Testis (tissue), 3 donors: ENCODE results near the gene KCNN3. TPM values are rescaled to one million over a fixed set of nuclear protein-coding genes. Genes with fewer than 3 reads are reported as not detected.
"Not testable (repeated sequence)": the region's sequence is repeated elsewhere in the genome, so short reads cannot be mapped to it uniquely, and the experiment has no call there.

ENCODE experiments used
- DNase-seq: peaks from one replicate; pipeline ENCODE4 v3.0.0-alpha.2; 2019
- H3K27ac ChIP-seq, 2 donors: fragments of 200-600 bp; sonication (generic); one replicate each; pipeline ENCODE4 v1.5.1; 2019
- H3K27me3 ChIP-seq: fragments of 200-600 bp; sonication (generic); one replicate; pipeline ENCODE4 v1.5.1; 2019
- H3K36me3 ChIP-seq: fragments of 200-600 bp; sonication (generic); one replicate; pipeline ENCODE4 v1.5.1; 2017; ENCODE audit warnings: low read depth; ENCODE audit errors: missing control alignments
- H3K4me1 ChIP-seq: fragments of 200-600 bp; sonication (generic); one replicate; pipeline ENCODE4 v1.5.1; 2019
- H3K4me3 ChIP-seq, 2 donors: fragments of 200-600 bp; sonication (generic); one replicate each; pipeline ENCODE4 v1.5.1; 2017 to 2019
- H3K9me3 ChIP-seq: fragments of 200-600 bp; sonication (generic); one replicate; pipeline ENCODE4 v1.5.1; 2017
- POLR2A ChIP-seq: fragments of 450-650 bp; IDR thresholded peaks from one replicate; pipeline ENCODE4 v1.6.1; 2017; ENCODE audit warnings: antibody characterized with exemption, mild to moderate bottlenecking, moderate library complexity
- WGBS, 2 donors: methylation state at CpG; one replicate each; pipeline ENCODE4 v1.1.5; 2018; 5-methylcytosine and 5-hydroxymethylcytosine counted together
- intact Hi-C: fragments of 100-400 bp; cut with DNase I; formaldehyde crosslinking; loops from one replicate; pipeline ENCODE4 v1.15.1; 2023; ENCODE audit warnings: low total_unique reads
- polyA plus RNA-seq: library from polyadenylated mRNA; stranded (reverse); fragments of 350-450 nt; fragmentation: Illumina TruSeq; extraction: RNeasy Lipid Tissue Mini Kit (QIAGEN cat#74804); gene quantifications from one replicate; pipeline ENCODE4 v1.2.3, GENCODE V29; 2014; ENCODE audit warnings: low read depth, low replicate concordance; ENCODE audit not compliant: insufficient read depth
- total RNA-seq, 2 donors: library from RNA; depleted of rRNA; stranded (reverse); fragments of >200 nt; gene quantifications; one replicate each; pipeline ENCODE4 v1.2.3, GENCODE V29; 2016
- TF ChIP-seq, protein P1 (sequence below), 3 experiments: fragments of 450-650 bp in 2 of 3; fragments of 200-600 bp in 1 of 3; sonication (generic) in 1 of 3; IDR thresholded peaks; one replicate each; pipeline ENCODE4 v1.5.1; 2016 to 2019; ENCODE audit warnings: antibody characterized with exemption in 3 of 3, mild to moderate bottlenecking in 2 of 3, moderate library complexity in 1 of 3

Gene KCNN3
- total and polyA plus RNA-seq, 3 donors from 2014 or later, result 0.24 to 0.78 (median 0.56) TPM

DNA sequence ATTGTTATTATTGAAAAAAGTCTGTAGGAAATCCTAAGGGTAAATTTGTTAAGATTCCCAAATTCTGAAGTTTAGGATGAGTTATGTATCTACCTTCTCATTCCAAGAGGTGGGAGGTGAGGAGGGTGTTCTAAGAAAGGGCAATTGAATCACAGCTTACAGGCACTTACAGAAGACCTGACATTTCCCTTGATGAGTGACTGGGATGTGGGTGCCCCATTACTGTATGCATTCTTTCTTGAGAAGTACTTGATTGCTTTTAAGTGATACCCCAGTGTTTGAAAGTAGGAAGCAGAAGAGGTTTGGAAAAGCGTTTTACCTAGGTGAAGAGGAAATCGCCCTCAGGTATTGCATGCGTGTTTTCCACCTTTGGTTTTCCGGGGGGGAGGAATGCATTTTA lies 175.1 kb downstream of the KCNN3 start:
- Histone ChIP-seq H3K36me3 (no peaks in the 10 kb centered on the region), H3K4me3 (no peak overlapping the region), H3K9me3 (no peaks in the 10 kb centered on the region), H3K27me3 (no peaks in the 10 kb centered on the region), H3K27ac (no peak overlapping the region), H3K4me1 (no peaks in the 10 kb centered on the region)
- no peak for DNase-seq
- intact Hi-C loops, result no loop called here
- TF ChIP-seq, protein P1, sequence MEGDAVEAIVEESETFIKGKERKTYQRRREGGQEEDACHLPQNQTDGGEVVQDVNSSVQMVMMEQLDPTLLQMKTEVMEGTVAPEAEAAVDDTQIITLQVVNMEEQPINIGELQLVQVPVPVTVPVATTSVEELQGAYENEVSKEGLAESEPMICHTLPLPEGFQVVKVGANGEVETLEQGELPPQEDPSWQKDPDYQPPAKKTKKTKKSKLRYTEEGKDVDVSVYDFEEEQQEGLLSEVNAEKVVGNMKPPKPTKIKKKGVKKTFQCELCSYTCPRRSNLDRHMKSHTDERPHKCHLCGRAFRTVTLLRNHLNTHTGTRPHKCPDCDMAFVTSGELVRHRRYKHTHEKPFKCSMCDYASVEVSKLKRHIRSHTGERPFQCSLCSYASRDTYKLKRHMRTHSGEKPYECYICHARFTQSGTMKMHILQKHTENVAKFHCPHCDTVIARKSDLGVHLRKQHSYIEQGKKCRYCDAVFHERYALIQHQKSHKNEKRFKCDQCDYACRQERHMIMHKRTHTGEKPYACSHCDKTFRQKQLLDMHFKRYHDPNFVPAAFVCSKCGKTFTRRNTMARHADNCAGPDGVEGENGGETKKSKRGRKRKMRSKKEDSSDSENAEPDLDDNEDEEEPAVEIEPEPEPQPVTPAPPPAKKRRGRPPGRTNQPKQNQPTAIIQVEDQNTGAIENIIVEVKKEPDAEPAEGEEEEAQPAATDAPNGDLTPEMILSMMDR (IDR thresholded peaks at IDR 0.05), result no peak
- no peak for TF ChIP-seq POLR2A
- WGBS, 2 donors, result 91 to 93% methylated on average over 4 of the region's 4 CpGs

DNA sequence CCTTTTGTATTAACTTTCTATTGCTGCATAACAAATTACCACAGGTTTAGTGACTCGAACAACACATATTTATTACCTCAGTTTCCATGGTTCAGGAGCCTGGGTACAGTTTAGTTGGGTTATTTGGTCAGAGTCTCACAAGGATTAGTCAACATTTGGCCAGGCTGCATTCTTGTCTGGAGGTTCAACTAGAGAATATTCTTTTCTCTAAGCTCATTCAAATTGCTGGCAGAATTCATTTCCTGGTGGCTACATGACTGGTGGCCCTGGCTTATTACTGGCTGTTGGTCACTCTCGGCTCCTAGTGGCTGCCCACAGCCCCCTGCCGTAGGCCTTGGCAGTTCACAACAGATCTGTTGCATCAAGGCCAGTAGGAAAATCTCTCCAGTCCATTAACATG lies 181.0 kb downstream of the KCNN3 start:
- no peak overlapping the region for H3K4me3 ChIP-seq
- H3K9me3 ChIP-seq, result no peaks in the 10 kb centered on the region
- 82% methylated on average over 3 of the region's 3 CpGs for WGBS, 2 donors
- no peaks in the 10 kb centered on the region for H3K27me3 ChIP-seq
- no peak overlapping the region for H3K27ac ChIP-seq
- no peaks in the 10 kb centered on the region for H3K4me1 ChIP-seq
- TF ChIP-seq POLR2A, result no peak
- TF ChIP-seq, protein P1 (IDR thresholded peaks at IDR 0.05), result no peak
- no peak for DNase-seq
- intact Hi-C loops, result no loop called here
- H3K36me3 ChIP-seq, result no peaks in the 10 kb centered on the region

DNA sequence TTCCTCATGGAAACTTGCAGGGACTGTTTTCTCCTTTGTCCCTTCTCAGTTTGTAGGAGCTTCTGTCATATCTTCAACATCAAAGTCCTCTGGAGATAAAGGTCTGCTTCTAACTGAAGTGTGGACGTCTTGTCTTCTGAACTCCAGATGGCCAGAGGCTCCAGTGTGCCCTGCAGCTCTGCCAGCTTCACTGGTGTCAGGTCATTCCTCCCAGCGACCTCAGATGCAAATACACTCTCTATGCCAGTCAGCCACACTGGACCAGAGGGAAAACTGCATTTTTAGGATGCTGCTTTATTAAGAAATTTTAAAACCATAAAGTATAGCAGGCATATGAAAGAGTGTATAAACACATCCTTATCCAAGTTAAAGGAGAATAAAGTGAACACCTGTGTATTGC lies 183.6 kb downstream of the KCNN3 start:
- Histone ChIP-seq H3K27me3 (no peaks in the 10 kb centered on the region), H3K4me3 (no peak overlapping the region), H3K27ac (no peak overlapping the region), H3K9me3 (no peaks in the 10 kb centered on the region), H3K4me1 (no peaks in the 10 kb centered on the region), H3K36me3 (no peaks in the 10 kb centered on the region)
- WGBS, 2 donors, result 32 to 57% methylated on average over 2 of the region's 2 CpGs
- intact Hi-C loops, result no loop called here
- no peak for DNase-seq
- TF ChIP-seq, protein P1 (IDR thresholded peaks at IDR 0.05), result no peak
- no peak for TF ChIP-seq POLR2A

DNA sequence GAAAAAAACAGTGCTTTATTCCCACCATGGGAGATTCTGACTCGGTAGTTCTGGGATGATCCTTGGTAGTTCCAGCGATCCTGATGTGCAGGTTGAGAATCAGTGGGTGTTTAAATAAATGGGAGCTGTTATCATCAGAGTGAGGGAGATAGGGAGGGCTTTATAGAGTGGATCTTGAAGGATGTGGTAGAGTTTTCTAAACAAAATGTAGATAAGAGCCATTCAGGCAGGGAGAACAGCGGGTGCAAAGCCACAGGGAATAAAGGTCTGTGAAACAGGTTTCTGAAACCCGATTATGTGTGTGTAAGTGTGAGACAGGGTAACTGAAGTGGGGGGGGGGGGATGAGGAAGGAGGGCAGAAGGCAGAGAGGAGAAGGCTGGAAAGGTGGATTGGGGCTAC lies 186.3 kb downstream of the KCNN3 start:
- WGBS, 2 donors, result 64 to 71% methylated on average over 3 to 4 of the region's 4 CpGs
- intact Hi-C loops, result no loop called here

DNA sequence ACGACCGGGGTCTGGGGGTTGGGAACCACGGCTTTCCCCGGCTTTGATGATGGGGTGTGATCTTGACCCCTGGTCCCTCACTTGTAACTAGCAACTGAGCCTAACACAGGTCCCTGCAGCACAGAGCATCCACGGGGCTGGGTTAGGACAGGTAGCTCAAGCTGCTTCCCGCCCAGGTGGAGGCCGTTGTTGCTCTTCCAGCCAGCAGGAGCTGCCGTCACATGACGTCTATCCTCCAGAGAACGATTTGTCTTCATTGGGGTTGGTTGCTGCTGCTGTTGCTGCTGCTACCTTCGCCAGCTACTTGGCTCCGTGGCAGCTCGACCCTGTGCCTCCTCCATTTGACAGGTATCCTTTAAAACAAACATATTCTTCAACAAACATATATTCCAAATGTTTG lies 187.8 kb downstream of the KCNN3 start:
- TF ChIP-seq, protein P1 (IDR thresholded peaks at IDR 0.05), result no peak
- no peak for TF ChIP-seq POLR2A
- 68 to 72% methylated on average over 13 of the region's 13 CpGs for WGBS, 2 donors

More for the DNA sequence above, 186.3 kb downstream of the KCNN3 start:
- no peaks in the 10 kb centered on the region for H3K9me3 ChIP-seq
- no peaks in the 10 kb centered on the region for H3K36me3 ChIP-seq
- H3K27ac ChIP-seq, result no peak overlapping the region
- no peak for DNase-seq
- no peaks in the 10 kb centered on the region for H3K27me3 ChIP-seq
- TF ChIP-seq, protein P1 (IDR thresholded peaks at IDR 0.05), result no peak
- no peak for TF ChIP-seq POLR2A
- no peak overlapping the region for H3K4me3 ChIP-seq
- H3K4me1 ChIP-seq, result no peaks in the 10 kb centered on the region

DNA sequence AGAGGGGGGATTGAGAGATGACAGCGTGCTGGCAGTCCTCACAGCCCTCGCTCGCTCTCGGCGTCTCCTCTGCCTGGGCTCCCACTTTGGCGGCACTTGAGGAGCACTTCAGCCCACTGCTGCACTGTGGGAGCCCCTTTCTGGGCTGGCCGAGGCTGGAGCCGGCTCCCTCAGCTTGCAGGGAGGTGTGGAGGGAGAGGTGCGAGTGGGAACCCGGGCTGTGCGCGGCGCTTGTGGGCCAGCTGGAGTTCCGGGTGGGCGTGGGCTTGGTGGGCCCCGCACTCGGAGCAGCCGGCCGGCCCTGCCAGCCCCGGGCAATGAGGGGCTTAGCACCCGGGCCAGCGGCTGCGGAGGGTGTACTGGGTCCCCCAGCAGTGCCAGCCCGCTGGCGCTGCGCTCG lies 192.2 kb downstream of the KCNN3 start:
- H3K4me3 ChIP-seq, H3K9me3 ChIP-seq, H3K27ac ChIP-seq, H3K27me3 ChIP-seq, H3K36me3 ChIP-seq, H3K4me1 ChIP-seq, DNase-seq, intact Hi-C loops: not testable (repeated sequence)
- 82 to 92% methylated on average over 9 to 20 of the region's 27 CpGs for WGBS, 2 donors

More for the DNA sequence above, 187.8 kb downstream of the KCNN3 start:
- no peaks in the 10 kb centered on the region for H3K9me3 ChIP-seq
- intact Hi-C loops, result no loop called here
- no peak overlapping the region for H3K4me3 ChIP-seq
- no peaks in the 10 kb centered on the region for H3K36me3 ChIP-seq
- no peaks in the 10 kb centered on the region for H3K27me3 ChIP-seq
- no peak for DNase-seq
- no peaks in the 10 kb centered on the region for H3K4me1 ChIP-seq
- H3K27ac ChIP-seq, result no peak overlapping the region

DNA sequence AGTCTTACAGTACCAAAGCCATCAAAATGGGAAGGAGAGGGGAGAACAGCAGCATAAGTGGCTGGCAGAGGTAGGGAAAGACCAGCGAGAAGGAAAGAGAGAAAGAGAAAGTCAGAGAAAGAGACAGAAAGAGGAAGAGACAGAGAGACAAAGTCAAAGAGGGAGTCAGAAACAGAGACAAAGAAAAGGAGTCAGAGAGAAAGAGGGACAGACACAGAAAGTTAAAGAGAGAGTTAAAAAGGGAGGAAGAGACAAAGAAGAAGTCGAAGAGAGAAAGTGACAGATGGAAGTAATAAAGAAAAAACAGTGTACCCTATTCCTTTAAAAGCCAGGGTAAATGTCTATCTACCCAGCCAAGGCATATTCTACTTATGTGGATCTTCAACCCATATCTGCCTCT lies 193.2 kb downstream of the KCNN3 start:
- H3K27ac ChIP-seq, H3K27me3 ChIP-seq, H3K9me3 ChIP-seq, intact Hi-C loops, H3K4me3 ChIP-seq, H3K36me3 ChIP-seq, DNase-seq, H3K4me1 ChIP-seq: not testable (repeated sequence)
- WGBS, 2 donors, result 72 to 77% methylated on average over 2 of the region's 2 CpGs

DNA sequence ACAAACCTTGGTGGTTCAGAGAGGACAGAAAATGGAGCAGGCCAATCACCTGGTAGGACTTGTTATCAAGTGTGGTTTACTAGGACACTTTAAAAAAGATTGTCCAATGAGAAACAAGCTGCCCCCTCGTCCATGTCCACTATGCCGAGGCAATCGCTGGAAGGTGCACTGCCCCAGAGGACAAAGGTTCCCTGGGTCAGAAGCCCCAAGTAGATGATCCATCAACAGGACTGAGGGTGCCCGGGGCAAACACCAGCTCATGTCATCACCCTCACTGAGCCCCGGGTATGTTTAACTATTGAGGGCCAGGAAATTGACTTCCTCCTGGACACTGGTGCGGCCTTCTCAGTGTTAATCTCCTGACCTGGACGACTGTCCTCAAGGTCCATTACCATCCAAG lies 195.6 kb downstream of the KCNN3 start:
- H3K27me3 ChIP-seq, H3K4me1 ChIP-seq, H3K4me3 ChIP-seq, H3K27ac ChIP-seq, H3K9me3 ChIP-seq, DNase-seq, H3K36me3 ChIP-seq, intact Hi-C loops: not testable (repeated sequence)
- 84 to 87% methylated on average over 6 to 7 of the region's 7 CpGs for WGBS, 2 donors
